GM12874 (cell line): ENCODE data around the gene NEK9.

Source experiments
- TF ChIP-seq, protein P1 (sequence below): IDR thresholded peaks from 2 replicates; pipeline ENCODE4 v1.5.1; 2011; ENCODE audit warnings: low read depth, mild to moderate bottlenecking, control low read depth, low read length, moderate library complexity; ENCODE audit not compliant: insufficient read depth

The NEK9 gene

DNA sequence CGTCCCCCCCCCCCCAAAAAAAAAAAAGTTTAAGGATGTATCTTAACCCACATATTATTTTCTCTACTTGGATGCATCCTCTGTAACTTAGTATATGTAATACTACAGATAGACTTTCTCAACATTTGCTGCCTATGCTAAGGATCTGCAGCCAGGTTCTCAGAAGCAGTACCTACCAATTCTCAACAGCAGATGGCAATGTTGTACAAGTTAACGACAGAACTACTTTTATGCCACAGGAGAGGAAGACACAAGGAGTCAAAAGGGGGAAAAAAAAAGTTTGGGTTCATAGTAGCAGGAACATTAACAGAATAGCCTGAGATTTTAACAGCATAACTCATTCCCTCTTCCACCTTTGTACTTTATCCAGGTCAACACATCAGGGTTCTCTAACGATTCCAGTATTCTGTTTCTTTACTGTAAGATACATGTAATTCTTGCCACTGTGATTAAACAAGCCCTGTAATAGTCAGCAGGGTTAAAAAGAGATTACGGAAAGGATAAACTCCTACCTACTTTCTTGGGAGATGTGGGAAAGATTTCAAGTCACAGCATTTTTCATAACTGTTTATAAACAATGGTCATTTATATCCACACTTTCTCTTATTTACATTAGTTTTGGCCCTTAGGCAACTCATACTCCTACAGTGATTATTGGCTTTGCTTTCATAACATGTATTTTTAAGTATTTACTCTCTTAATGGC, 5.7 kb upstream of the NEK9 start:
- TF ChIP-seq, protein P1, sequence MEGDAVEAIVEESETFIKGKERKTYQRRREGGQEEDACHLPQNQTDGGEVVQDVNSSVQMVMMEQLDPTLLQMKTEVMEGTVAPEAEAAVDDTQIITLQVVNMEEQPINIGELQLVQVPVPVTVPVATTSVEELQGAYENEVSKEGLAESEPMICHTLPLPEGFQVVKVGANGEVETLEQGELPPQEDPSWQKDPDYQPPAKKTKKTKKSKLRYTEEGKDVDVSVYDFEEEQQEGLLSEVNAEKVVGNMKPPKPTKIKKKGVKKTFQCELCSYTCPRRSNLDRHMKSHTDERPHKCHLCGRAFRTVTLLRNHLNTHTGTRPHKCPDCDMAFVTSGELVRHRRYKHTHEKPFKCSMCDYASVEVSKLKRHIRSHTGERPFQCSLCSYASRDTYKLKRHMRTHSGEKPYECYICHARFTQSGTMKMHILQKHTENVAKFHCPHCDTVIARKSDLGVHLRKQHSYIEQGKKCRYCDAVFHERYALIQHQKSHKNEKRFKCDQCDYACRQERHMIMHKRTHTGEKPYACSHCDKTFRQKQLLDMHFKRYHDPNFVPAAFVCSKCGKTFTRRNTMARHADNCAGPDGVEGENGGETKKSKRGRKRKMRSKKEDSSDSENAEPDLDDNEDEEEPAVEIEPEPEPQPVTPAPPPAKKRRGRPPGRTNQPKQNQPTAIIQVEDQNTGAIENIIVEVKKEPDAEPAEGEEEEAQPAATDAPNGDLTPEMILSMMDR: peak; percentile 48; the same call in 1 of the 2 replicates

DNA sequence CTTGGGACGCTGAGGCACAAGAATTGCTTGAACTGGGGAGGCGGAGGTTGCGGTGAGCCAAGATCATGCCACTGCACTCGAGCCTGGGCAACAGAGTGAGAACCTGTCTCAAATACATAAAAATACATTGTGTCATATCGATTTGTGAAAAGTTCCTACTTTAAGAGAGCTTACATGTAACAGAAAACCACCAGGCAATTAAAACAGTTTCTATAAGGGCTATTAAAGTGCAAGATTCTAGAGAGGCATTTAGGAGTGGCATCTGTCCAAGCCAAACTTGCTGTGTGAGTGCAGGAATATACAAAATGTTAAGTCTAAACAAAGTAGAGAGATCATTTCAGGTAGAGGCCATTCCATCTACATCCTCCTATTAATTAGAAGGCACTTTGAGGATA, 1.7 kb upstream of the NEK9 start:
- TF ChIP-seq, protein P1: no peak

DNA sequence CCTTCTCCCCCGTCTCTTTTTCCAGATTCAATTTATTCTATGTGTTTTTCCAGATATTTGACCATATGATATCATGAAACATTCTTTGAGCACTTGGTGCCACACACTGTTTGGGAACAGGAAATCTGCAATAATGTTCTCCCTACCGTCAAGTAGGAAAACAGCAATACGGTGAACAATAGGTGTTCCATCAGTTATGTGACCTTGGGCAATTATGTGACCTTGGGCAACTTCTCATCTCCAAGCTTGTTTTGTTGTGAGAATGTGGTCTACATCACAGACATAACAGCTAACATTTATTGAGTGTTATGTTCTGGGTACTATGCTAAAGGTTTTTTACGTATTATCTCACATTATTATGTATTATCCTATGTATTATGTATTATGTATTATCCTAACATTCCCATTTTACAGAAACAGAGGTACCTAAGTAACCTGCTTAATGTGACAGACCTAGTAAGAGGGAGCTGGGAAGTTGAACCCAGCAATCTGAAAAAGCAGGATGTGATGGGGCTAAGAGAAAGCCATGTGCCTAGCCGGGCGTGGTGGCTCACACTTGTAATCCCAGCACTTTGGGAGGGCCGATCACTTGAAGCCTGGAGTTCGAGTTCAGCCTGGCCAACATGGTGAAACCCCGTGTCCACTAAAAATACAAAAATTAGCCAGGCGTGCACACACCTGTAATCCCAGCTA, 1.2 kb upstream of the NEK9 start:
- TF ChIP-seq, protein P1: no peak

DNA sequence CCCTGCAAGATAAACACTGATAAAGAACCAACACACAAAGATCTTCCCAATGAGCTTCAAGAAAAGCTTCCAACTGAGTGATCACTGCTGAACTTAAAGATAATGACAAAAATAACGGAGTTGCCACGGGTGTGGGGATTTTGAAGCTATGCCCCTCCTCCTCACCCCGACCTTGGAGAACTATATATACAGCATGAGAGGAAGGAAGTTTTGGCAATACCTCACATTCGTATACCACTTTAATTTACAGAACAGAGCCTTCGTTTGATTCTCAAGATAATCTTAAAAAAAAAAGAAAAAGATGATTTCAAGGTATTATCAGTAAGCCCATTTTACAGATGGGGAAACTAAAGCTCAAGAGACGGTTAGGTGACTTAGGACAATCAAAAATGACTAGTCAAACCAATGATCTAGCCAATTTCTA, 715 bp downstream of the NEK9 start:
- TF ChIP-seq, protein P1: no peak

DNA sequence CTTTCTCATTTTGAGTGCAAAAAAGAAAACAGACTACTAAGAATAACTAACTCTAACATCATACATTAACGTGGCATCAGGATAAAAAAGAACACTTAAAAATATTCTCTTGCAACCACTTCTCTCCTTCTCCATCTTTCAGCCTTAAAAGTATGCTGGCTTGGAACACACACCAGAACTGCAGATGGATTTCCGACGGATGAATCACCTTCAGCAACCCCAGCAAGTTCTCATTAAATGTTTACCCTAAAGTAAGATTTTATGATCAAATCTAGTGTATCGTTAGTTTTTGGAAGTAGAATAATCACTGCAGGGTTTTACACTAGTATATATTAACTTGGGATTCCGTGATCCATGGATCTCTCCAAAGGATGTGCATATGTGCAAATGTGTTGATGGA, 1.2 kb downstream of the NEK9 start:
- TF ChIP-seq, protein P1: no peak

DNA sequence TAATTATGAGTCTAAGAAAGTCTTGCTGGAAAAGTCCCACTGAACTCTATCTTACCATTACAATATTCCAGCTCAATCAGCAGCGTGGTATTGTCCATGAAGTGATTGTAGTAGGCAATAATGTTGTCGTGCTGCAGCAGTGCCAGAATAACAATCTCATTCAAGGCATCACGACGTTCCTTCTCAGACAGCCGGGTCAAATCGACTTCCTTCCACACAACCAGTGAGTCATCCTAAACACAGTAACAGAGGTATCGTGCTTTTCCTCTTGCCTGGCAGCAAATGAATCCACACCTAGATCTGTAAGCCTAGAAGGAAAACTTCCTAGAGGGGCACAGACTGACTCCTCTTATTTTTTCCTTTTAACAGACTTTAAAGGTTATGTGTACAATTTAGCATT, 2.9 kb downstream of the NEK9 start:
- TF ChIP-seq, protein P1: no peak

DNA sequence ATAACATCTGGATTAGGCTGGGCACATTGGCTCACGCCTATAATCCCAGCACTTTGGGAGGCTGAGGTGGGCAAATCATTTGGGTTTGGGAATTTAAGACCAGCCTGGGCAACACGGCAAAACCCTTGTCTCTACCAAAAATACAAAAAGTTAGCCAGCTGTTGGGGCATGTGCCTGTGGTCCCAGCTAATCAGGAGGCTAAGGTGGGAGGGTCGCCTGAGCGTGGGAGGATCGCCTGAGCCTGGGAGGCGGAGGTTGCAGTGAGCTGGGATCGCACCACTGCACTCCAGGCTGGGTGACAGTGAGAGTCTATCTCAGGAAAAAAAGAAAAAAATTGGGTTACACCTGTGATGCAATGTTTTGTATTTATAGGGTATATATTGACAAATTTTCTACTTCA, 5.3 kb downstream of the NEK9 start:
- TF ChIP-seq, protein P1: no peak
